Stimulated activated effector memory CD8-positive, alpha-beta T cell treated with anti-CD3 and anti-CD28 coated beads, Interleukin-12 subunit alpha, Interleukin-12 subunit beta, amount 100 ng/mL, for 72 hours (primary cell): ENCODE results near the gene PREX1.

ENCODE experiments used
- ATAC-seq: fragments of 150-1000 bp; cut with Tn5 transposase; 2 replicates; pipeline ENCODE4 v1.10.0; 2021
- DNase-seq, 2 donors: peaks; one replicate each; pipeline ENCODE4 v3.0.0; 2021 to 2022; ENCODE audit warnings: low spot score in 2 of 2
- H3K27ac Mint-ChIP-seq: one replicate; pipeline ENCODE4 v1.8.0; 2022; ENCODE audit warnings: mild to moderate bottlenecking, mixed read lengths
- H3K36me3 Mint-ChIP-seq: one replicate; pipeline ENCODE4 v1.8.0; 2022; ENCODE audit warnings: mild to moderate bottlenecking, mixed read lengths
- H3K4me1 Mint-ChIP-seq: one replicate; pipeline ENCODE4 v1.8.0; 2022; ENCODE audit warnings: mixed read lengths
- H3K4me3 Mint-ChIP-seq: one replicate; pipeline ENCODE4 v1.8.0; 2022; ENCODE audit warnings: mild to moderate bottlenecking, mixed read lengths
- H3K9me3 Mint-ChIP-seq: one replicate; pipeline ENCODE4 v1.8.0; 2022; ENCODE audit warnings: mixed read lengths

The PREX1 gene

GRCh38 chr20:48649104-48649626 lies 178.6 kb downstream of the PREX1 start:
- H3K27ac Mint-ChIP-seq: peak overlapping the region; percentile 79
- DNase-seq (no peak), ATAC-seq (no peak)
- H3K36me3 Mint-ChIP-seq: peaks cover 100% of the 10 kb centered on the region
- H3K4me3 Mint-ChIP-seq: no peak overlapping the region
- H3K4me1 Mint-ChIP-seq: peaks cover 8% of the 10 kb centered on the region
- no peaks in the 10 kb centered on the region for H3K9me3 Mint-ChIP-seq

GRCh38 chr20:48648482-48649051 lies 179.2 kb downstream of the PREX1 start:
- no peak for ATAC-seq
- no peak overlapping the region for H3K4me3 Mint-ChIP-seq
- H3K4me1 Mint-ChIP-seq: peaks cover 8% of the 10 kb centered on the region
- peaks cover 100% of the 10 kb centered on the region for H3K36me3 Mint-ChIP-seq
- no peaks in the 10 kb centered on the region for H3K9me3 Mint-ChIP-seq
- peak overlapping the region; percentile 79 for H3K27ac Mint-ChIP-seq
- no peak for DNase-seq

GRCh38 chr20:48647858-48648257 lies 179.9 kb downstream of the PREX1 start:
- Mint-ChIP-seq H3K9me3 (no peaks in the 10 kb centered on the region), H3K36me3 (peaks cover 100% of the 10 kb centered on the region), H3K27ac (peak overlapping the region; percentile 79), H3K4me1 (peaks cover 8% of the 10 kb centered on the region), H3K4me3 (no peak overlapping the region)
- ATAC-seq (no peak), DNase-seq (no peak)

GRCh38 chr20:48645666-48646065 lies 182.1 kb downstream of the PREX1 start:
- H3K4me1 Mint-ChIP-seq: peaks cover 8% of the 10 kb centered on the region
- DNase-seq (no peak), ATAC-seq (no peak)
- no peak overlapping the region for H3K4me3 Mint-ChIP-seq
- peak overlapping the region; percentile 15 for H3K27ac Mint-ChIP-seq
- no peaks in the 10 kb centered on the region for H3K9me3 Mint-ChIP-seq
- peaks cover 100% of the 10 kb centered on the region for H3K36me3 Mint-ChIP-seq

- Mint-ChIP-seq H3K27ac (no peak overlapping the region), H3K4me1 (peaks cover 16% of the 10 kb centered on the region), H3K36me3 (peaks cover 100% of the 10 kb centered on the region), H3K9me3 (no peaks in the 10 kb centered on the region), H3K4me3 (no peak overlapping the region)
- DNase-seq (no peak), ATAC-seq (no peak)
Observed at GRCh38 chr20:48644286-48644828, 183.4 kb downstream of the PREX1 start.

- Mint-ChIP-seq H3K9me3 (no peaks in the 10 kb centered on the region), H3K4me3 (no peak overlapping the region), H3K27ac (peak overlapping the region; percentile 27), H3K4me1 (peaks cover 30% of the 10 kb centered on the region), H3K36me3 (peaks cover 99% of the 10 kb centered on the region)
- ATAC-seq (no peak), DNase-seq (no peak)
Observed at GRCh38 chr20:48642105-48642880, 185.5 kb downstream of the PREX1 start.

GRCh38 chr20:48640871-48641270 lies 186.9 kb downstream of the PREX1 start:
- H3K27ac Mint-ChIP-seq: peak overlapping the region; percentile 82
- DNase-seq: no peak
- no peaks in the 10 kb centered on the region for H3K9me3 Mint-ChIP-seq
- H3K36me3 Mint-ChIP-seq: peaks cover 90% of the 10 kb centered on the region
- H3K4me1 Mint-ChIP-seq: peaks cover 28% of the 10 kb centered on the region
- H3K4me3 Mint-ChIP-seq: no peak overlapping the region
- no peak for ATAC-seq

GRCh38 chr20:48639899-48640298 lies 187.9 kb downstream of the PREX1 start:
- Mint-ChIP-seq H3K4me3 (no peak overlapping the region), H3K9me3 (no peaks in the 10 kb centered on the region), H3K27ac (peak overlapping the region; percentile 82), H3K36me3 (peaks cover 89% of the 10 kb centered on the region), H3K4me1 (peaks cover 32% of the 10 kb centered on the region)
- ATAC-seq: no peak
- no peak for DNase-seq

- Mint-ChIP-seq H3K4me1 (peaks cover 42% of the 10 kb centered on the region), H3K36me3 (peaks cover 89% of the 10 kb centered on the region), H3K9me3 (no peaks in the 10 kb centered on the region), H3K4me3 (no peak overlapping the region), H3K27ac (peak overlapping the region; percentile 82)
- ATAC-seq: peak; percentile 85
- DNase-seq: no peak
Observed at GRCh38 chr20:48638546-48638945, 189.3 kb downstream of the PREX1 start.

- Mint-ChIP-seq H3K36me3 (peaks cover 89% of the 10 kb centered on the region), H3K4me1 (peaks cover 50% of the 10 kb centered on the region), H3K4me3 (no peak overlapping the region), H3K27ac (peak overlapping the region; percentile 82), H3K9me3 (no peaks in the 10 kb centered on the region)
- no peak for DNase-seq
- no peak for ATAC-seq
Observed at GRCh38 chr20:48637461-48637860, 190.3 kb downstream of the PREX1 start.

GRCh38 chr20:48636301-48636700 lies 191.5 kb downstream of the PREX1 start:
- Mint-ChIP-seq H3K36me3 (peaks cover 89% of the 10 kb centered on the region), H3K9me3 (no peaks in the 10 kb centered on the region), H3K27ac (no peak overlapping the region), H3K4me1 (peaks cover 51% of the 10 kb centered on the region), H3K4me3 (no peak overlapping the region)
- ATAC-seq (no peak), DNase-seq (no peak)

GRCh38 chr20:48635791-48636267 lies 192.0 kb downstream of the PREX1 start:
- no peaks in the 10 kb centered on the region for H3K9me3 Mint-ChIP-seq
- peaks cover 51% of the 10 kb centered on the region for H3K4me1 Mint-ChIP-seq
- H3K36me3 Mint-ChIP-seq: peaks cover 89% of the 10 kb centered on the region
- H3K4me3 Mint-ChIP-seq: no peak overlapping the region
- peak overlapping the region; percentile 93 for H3K27ac Mint-ChIP-seq
- ATAC-seq: peak; percentile 62
- peak; percentile 67 to 84 for DNase-seq

- DNase-seq (no peak), ATAC-seq (no peak)
- Mint-ChIP-seq H3K36me3 (peaks cover 89% of the 10 kb centered on the region), H3K27ac (peak overlapping the region; percentile 93), H3K4me3 (no peak overlapping the region), H3K9me3 (no peaks in the 10 kb centered on the region), H3K4me1 (peaks cover 51% of the 10 kb centered on the region)
Observed at GRCh38 chr20:48635361-48635760, 192.4 kb downstream of the PREX1 start.

GRCh38 chr20:48634641-48635040 lies 193.2 kb downstream of the PREX1 start:
- Mint-ChIP-seq H3K4me3 (no peak overlapping the region), H3K27ac (peak overlapping the region; percentile 93), H3K4me1 (peaks cover 46% of the 10 kb centered on the region), H3K36me3 (peaks cover 89% of the 10 kb centered on the region), H3K9me3 (no peaks in the 10 kb centered on the region)
- no peak for ATAC-seq
- no peak for DNase-seq

GRCh38 chr20:48633620-48634257 lies 194.1 kb downstream of the PREX1 start:
- DNase-seq (no peak), ATAC-seq (no peak)
- Mint-ChIP-seq H3K4me3 (no peak overlapping the region), H3K36me3 (peaks cover 89% of the 10 kb centered on the region), H3K4me1 (peaks cover 39% of the 10 kb centered on the region), H3K27ac (peak overlapping the region; percentile 46), H3K9me3 (no peaks in the 10 kb centered on the region)
